Activated B cell treated with CpG ODN at 0.5 μM for 24 hours (primary cell): ENCODE data around the gene PPP1R37. TPM values are rescaled to one million over a fixed set of nuclear protein-coding genes. Genes with fewer than 3 reads are reported as not detected.
A peak's percentile ranks its signal among the peaks of the same experiment; 100 is the strongest.

ENCODE experiments used
- ATAC-seq: fragments of 200-7000 bp; cut with Tn5 transposase; one replicate; pipeline ENCODE4 v1.10.0; 2021; ENCODE audit warnings: low read depth, mild to moderate bottlenecking, moderate library complexity
- CTCF ChIA-PET: fragments of 350-600 bp; sonication (Branson Sonifier 250); formaldehyde crosslinking; loops from one replicate; lab custom pipeline; 2021; ENCODE audit warnings: antibody characterized with exemption; lab: Charles Lee
- POLR2A ChIA-PET: fragments of 350-600 bp; sonication (Branson Sonifier 250); formaldehyde crosslinking; loops from one replicate; lab custom pipeline; 2021; ENCODE audit warnings: antibody characterized with exemption; lab: Charles Lee
- DNase-seq: peaks from one replicate; pipeline ENCODE4 v3.0.0; 2022
- H3K27ac Mint-ChIP-seq: one replicate; pipeline ENCODE4 v1.8.0; 2020; ENCODE audit warnings: mixed read lengths
- H3K27me3 Mint-ChIP-seq: one replicate; pipeline ENCODE4 v1.8.0; 2021; ENCODE audit warnings: mixed read lengths
- H3K36me3 Mint-ChIP-seq: one replicate; pipeline ENCODE4 v1.8.0; 2021; ENCODE audit warnings: low read depth, mixed read lengths
- H3K4me1 Mint-ChIP-seq: one replicate; pipeline ENCODE4 v1.8.0; 2021; ENCODE audit warnings: mixed read lengths
- H3K4me3 Mint-ChIP-seq: one replicate; pipeline ENCODE4 v1.8.0; 2020; ENCODE audit warnings: mild to moderate bottlenecking, mixed read lengths
- H3K9me3 Mint-ChIP-seq: one replicate; pipeline ENCODE4 v1.8.0; 2020; ENCODE audit warnings: mixed read lengths
- CTCF ChIP-seq: fragments of 200-600 bp; IDR thresholded peaks from one replicate; pipeline ENCODE4 v1.8.0; 2022; ENCODE audit warnings: antibody characterized with exemption, mild to moderate bottlenecking
- intact Hi-C: fragments of 100-400 bp; cut with micrococcal nuclease; formaldehyde crosslinking; loops from one replicate; pipeline ENCODE4 v1.15.1; 2024
- total RNA-seq: library from RNA; stranded (reverse); gene quantifications from 2 replicates; pipeline ENCODE4 v1.2.3, GENCODE V29; 2022

Gene PPP1R37
- total RNA-seq, 1 donor from 2014 or later: 27.2 TPM

DNA sequence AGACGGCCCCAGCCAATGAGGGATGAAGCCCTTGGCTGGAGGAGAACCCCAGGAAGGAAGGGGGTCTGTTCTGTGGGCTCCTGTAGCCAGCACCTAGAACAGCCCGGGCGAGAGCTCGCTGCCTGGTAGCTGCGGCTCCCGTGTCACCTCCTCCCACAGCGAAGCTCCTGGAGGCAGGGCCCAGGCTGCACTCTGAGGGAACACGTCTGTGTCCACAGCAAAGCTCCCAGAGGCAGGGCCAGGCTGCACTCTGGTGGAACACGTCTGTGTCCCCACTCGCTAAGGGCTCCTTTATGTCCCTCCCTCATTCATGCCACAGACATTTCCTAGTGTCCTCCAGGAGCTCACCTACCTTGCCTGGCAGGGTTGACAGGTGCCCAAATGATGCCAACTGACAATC, 76.6 kb downstream of the PPP1R37 start:
- Mint-ChIP-seq H3K9me3 (no peaks in the 10 kb centered on the region), H3K27ac (no peak overlapping the region), H3K27me3 (no peaks in the 10 kb centered on the region), H3K36me3 (peaks cover 4% of the 10 kb centered on the region), H3K4me1 (peaks cover 30% of the 10 kb centered on the region), H3K4me3 (no peak overlapping the region)
- POLR2A ChIA-PET: no interaction called here
- CTCF ChIA-PET: no interaction called here
- ATAC-seq: no peak
- DNase-seq: no peak
- TF ChIP-seq CTCF: no peak
- intact Hi-C loops: no loop called here

DNA sequence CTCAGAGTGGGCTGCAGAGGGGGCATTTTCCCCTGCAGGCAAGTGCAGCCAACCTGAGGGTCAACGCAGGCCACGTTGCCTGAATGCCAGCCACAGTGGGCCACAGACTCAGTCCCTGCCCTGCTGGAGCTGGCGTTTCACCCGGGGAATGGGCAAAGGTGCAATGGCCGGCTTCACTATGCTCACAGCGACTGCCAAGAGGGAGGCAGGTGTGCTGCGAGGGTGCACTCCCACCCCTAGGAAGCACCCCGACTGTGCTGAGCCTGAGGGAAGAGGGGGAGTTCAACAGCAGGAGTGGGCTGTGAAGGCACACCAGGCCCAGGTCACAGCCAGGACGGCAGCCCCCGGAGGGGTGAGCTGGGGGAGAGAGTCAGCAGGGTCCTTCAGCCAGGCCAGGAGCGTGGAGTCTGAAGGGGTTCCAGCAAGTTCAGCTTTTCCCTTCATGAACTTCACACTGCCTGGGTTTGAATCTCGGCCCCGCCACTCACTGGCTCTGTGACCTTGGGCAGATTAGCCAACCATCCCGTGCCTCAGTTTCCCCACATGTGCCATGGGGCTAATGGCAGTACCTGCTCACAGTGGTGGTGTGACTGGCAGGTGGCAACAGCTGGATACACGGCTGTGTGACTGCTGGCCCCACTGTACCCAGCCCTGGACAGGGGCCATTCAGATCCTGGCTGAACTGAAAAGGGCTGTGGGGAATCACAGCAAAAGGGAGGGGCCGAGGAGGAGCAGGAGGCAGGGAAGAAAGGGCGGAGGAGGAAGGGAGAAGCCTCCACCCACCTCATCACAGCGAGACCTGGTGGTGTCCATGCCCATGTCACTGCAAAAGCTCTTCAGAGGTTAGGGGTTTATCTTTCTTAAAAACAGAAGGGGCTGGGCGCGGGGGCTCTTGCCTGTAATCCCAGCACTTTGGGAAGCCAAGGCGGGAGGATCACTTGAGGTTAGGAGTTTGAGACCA, 77.4 kb downstream of the PPP1R37 start:
- TF ChIP-seq CTCF: no peak
- POLR2A ChIA-PET: no interaction called here
- no peak for ATAC-seq
- Mint-ChIP-seq H3K27me3 (no peaks in the 10 kb centered on the region), H3K9me3 (no peaks in the 10 kb centered on the region), H3K4me1 (peaks cover 29% of the 10 kb centered on the region), H3K4me3 (no peak overlapping the region), H3K27ac (no peak overlapping the region), H3K36me3 (peaks cover 6% of the 10 kb centered on the region)
- CTCF ChIA-PET: no interaction called here
- no peak for DNase-seq
- intact Hi-C loops: no loop called here

GRCh38 chr19:45171211-45171623, 78.2 kb downstream of the PPP1R37 start:
- POLR2A ChIA-PET: no interaction called here
- Mint-ChIP-seq H3K36me3 (peaks cover 7% of the 10 kb centered on the region), H3K27me3 (no peaks in the 10 kb centered on the region), H3K4me1 (peaks cover 29% of the 10 kb centered on the region), H3K4me3 (no peak overlapping the region), H3K27ac (peak overlapping the region; percentile 59), H3K9me3 (no peaks in the 10 kb centered on the region)
- ATAC-seq (no peak), DNase-seq (no peak)
- TF ChIP-seq CTCF: no peak
- CTCF ChIA-PET: no interaction called here
- intact Hi-C loops: no loop called here

DNA sequence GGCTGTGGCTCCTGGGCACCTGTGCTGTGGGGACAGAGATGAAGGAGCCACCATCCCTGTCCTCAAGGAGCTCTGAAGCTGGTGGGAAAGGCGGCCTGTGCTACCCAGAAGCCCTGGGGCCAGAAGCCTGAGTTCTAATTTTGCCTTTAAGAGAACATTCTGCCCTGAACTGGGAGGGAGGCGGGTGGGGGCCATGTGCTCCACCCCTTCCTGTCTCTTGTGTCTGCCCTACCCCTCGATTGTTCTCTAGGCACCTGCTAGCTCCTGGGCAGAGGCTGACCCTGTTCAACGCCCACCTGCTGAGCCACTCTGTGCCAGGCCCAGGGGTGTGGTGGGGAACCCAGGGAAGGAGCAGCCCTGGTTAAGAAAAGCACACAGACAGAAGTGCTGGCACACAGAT, 79.2 kb downstream of the PPP1R37 start:
- intact Hi-C loops: no loop called here
- TF ChIP-seq CTCF: no peak
- Mint-ChIP-seq H3K9me3 (no peaks in the 10 kb centered on the region), H3K36me3 (peaks cover 7% of the 10 kb centered on the region), H3K4me1 (peaks cover 31% of the 10 kb centered on the region), H3K27me3 (no peaks in the 10 kb centered on the region), H3K4me3 (no peak overlapping the region), H3K27ac (no peak overlapping the region)
- ChIA-PET CTCF (no interaction called here), POLR2A (no interaction called here)
- ATAC-seq (no peak), DNase-seq (no peak)

DNA sequence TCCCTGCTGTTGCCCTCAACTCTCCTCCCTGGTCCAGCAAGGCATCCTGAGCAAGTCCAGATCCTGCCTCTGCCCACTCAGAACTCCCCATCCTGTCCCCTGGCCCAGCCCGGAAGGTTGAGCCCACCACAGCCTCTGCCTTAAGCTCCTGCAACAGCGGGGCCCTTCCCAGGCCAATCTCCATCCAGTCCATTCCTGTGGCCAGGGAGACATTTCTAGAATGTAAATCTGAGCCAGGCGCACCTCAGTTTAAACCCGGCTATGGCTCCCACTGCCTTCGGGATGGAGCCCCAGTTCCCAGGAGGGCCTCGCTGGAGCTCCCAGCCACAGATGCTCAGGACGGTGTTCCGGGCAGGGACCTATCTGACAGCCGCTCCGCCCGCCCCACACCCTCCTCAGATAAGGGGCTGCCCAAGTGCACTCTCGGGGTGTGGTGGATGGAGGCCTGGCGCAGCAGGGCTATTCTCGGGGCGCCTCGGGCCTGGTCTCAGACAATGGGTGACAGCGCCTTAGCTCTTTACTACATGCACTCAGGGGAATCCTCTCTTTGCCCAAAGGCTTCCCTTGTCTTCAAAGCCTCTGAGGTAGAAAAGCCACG, 79.7 kb downstream of the PPP1R37 start:
- Mint-ChIP-seq H3K36me3 (peaks cover 7% of the 10 kb centered on the region), H3K27ac (no peak overlapping the region), H3K9me3 (no peaks in the 10 kb centered on the region), H3K4me3 (no peak overlapping the region), H3K4me1 (peaks cover 36% of the 10 kb centered on the region), H3K27me3 (no peaks in the 10 kb centered on the region)
- DNase-seq (no peak), ATAC-seq (no peak)
- ChIA-PET POLR2A (no interaction called here), CTCF (no interaction called here)
- intact Hi-C loops: no loop called here
- TF ChIP-seq CTCF: no peak
